ENCODE results near the gene FBXO42. TPM values are rescaled to one million over a fixed set of nuclear protein-coding genes. Genes with fewer than 3 reads are reported as not detected.

Gene FBXO42
- total and polyA plus RNA-seq, 9 of the 15 experiments (the other 6 are each of a cell fraction or from before 2014, with no cell fraction given), result 7.2 to 24.8 (median 17.4) TPM

GRCh38 chr1:16215882-16216753 is 136.2 kb downstream of the FBXO42 start:
- WGBS (ENCODE audit: insufficient coverage, low coverage, missing lambda C conversion rate), result 11% methylated on average over 33 of the region's 33 CpGs
- in situ Hi-C loops (cut with MboI), result no loop called here
- Histone ChIP-seq H4K20me1 (replicated peaks; ENCODE audit: control insufficient read depth, insufficient read depth, low read length) (no peaks in the 10 kb centered on the region), H3K9me1 (ENCODE audit: control insufficient read depth, insufficient read depth, low read length) (peaks cover 3% of the 10 kb centered on the region), H3K4me2 (ENCODE audit: insufficient read depth, low read length) (peak overlapping the region; percentile 81), H2AFZ (ENCODE audit: low read depth, low read length) (peak overlapping the region; percentile 94), H3K9ac (ENCODE audit: insufficient read depth in 1 of 2, low read depth in 2 of 2, low read length in 2 of 2) (peak overlapping the region; percentile 55 to 87), H3K4me1 (replicated peaks in 1 of 2; ENCODE audit: control insufficient read depth in 2 of 2, insufficient read depth in 2 of 2, low read length in 2 of 2) (peaks cover 15 to 33% of the 10 kb centered on the region in 2 experiments; a peak in 4 of 5 replicates), H3K36me3 (ENCODE audit: control insufficient read depth, insufficient read depth, low read length) (no peaks in the 10 kb centered on the region), H3K9me3 (replicated peaks; ENCODE audit: control insufficient read depth, insufficient read depth, low read depth, low read length) (no peaks in the 10 kb centered on the region), H3K27me3 (ENCODE audit: control insufficient read depth in 2 of 2, insufficient read depth in 2 of 2, low read length in 2 of 2) (no peaks in the 10 kb centered on the region), H3K4me3 (peak overlapping the region; percentile 41), H3K27ac (ENCODE audit: extremely low read depth, low read depth, low read length) (peak overlapping the region; percentile 4), H3K79me2 (ENCODE audit: control insufficient read depth, insufficient read depth, low read length) (no peaks in the 10 kb centered on the region)
- intact Hi-C loops (cut with micrococcal nuclease), result no loop called here
- DNase-seq (ENCODE audit: extremely low read depth in 1 of 4, low spot score in 3 of 4) (peak; percentile 95 to 99 (median 96)), ATAC-seq (peak; percentile 93), FAIRE-seq (peak; percentile 96)
- ChIA-PET POLR2A (interaction anchor here (0.5 to 3.3 kb wide), 9 partner anchors 9 to 329 kb away, joined by 3 to 21 read pairs (median 4); partner anchors contain the start of gene CPLANE2), CTCF (ENCODE audit: low intra/inter-chr PET ratio) (no interaction called here)
- BruUV-seq (replicated peaks), result no TSS peak
- peak in 1 of 2 experiments; percentile 38 for TF ChIP-seq E2F6 (IDR thresholded peaks at IDR 0.05; ENCODE audit: borderline replicate concordance in 1 of 2, extremely low read depth in 1 of 2, insufficient read depth in 1 of 2, insufficient read length in 1 of 2, low read depth in 1 of 2, low read length in 1 of 2, poor library complexity in 1 of 2, severe bottlenecking in 1 of 2)
- no peak for TF ChIP-seq ATF3 (IDR thresholded peaks at IDR 0.05)
- peak; percentile 63; the same call in 1 of the 2 replicates for TF ChIP-seq ATF3 (CRISPR knock-in tag; conservative IDR thresholded peaks at IDR 0.05)
- TF ChIP-seq ZBTB7A (IDR thresholded peaks at IDR 0.05; ENCODE audit: borderline replicate concordance, control insufficient read depth, low read depth, low read length), result peak; percentile 76; the same call in 1 of the 2 replicates
- 0 out of 2 replicates have a peak, but pooled peaks have one; percentile 20 for TF ChIP-seq CXXC5 (CRISPR knock-in tag; IDR thresholded peaks at IDR 0.05)
- no peak for TF ChIP-seq GABPB2 (CRISPR knock-in tag; conservative IDR thresholded peaks at IDR 0.05)
- TF ChIP-seq NR2C2 (CRISPR knock-in tag; IDR thresholded peaks at IDR 0.05), result 0 out of 2 replicates have a peak, but pooled peaks have one; percentile 44
- no peak for TF ChIP-seq NR2C2 (tag; IDR thresholded peaks at IDR 0.05)
- TF ChIP-seq ETV6 (IDR thresholded peaks at IDR 0.05; ENCODE audit: borderline replicate concordance in 1 of 2, low read depth in 2 of 2, low read length in 1 of 2), result no peak
- TF ChIP-seq ETV6 (CRISPR knock-in tag; IDR thresholded peaks at IDR 0.05; ENCODE audit: borderline replicate concordance), result no peak
- no peak for TF ChIP-seq MNT (conservative IDR thresholded peaks at IDR 0.05)
- TF ChIP-seq STAG1 (CRISPR knock-in tag; IDR thresholded peaks at IDR 0.05; ENCODE audit: borderline replicate concordance), result no peak

All from K562 (cell line).